CD4-positive, alpha-beta T cell treated with Interleukin-4 for 1 hour (primary cell): ENCODE measurements around the gene APBB3.

ENCODE experiments used
- DNase-seq, 2 donors: peaks; one replicate each; pipeline ENCODE4 v3.0.0-alpha.2; 2020 to 2022

Gene APBB3

GRCh38 chr5:140575309-140575708 lies 10.9 kb upstream of the APBB3 start:
- peak in 1 of 2 donors; percentile 54 for DNase-seq

GRCh38 chr5:140574165-140574564 lies 9.8 kb upstream of the APBB3 start:
- no peak for DNase-seq

GRCh38 chr5:140573683-140574082 lies 9.3 kb upstream of the APBB3 start:
- no peak for DNase-seq

GRCh38 chr5:140571105-140571504 lies 6.7 kb upstream of the APBB3 start:
- DNase-seq, result no peak

GRCh38 chr5:140570488-140570887 lies 6.1 kb upstream of the APBB3 start:
- no peak for DNase-seq

GRCh38 chr5:140570058-140570457 lies 5.7 kb upstream of the APBB3 start:
- no peak for DNase-seq

GRCh38 chr5:140569197-140569596 lies 4.8 kb upstream of the APBB3 start:
- DNase-seq, result peak in 1 of 2 donors; percentile 45

- DNase-seq, result no peak
These were observed 4.2 kb upstream of the APBB3 start for GRCh38 chr5:140568443-140569063.

- DNase-seq, result no peak
These were observed 3.5 kb upstream of the APBB3 start for GRCh38 chr5:140567871-140568270.

GRCh38 chr5:140567136-140567818 lies 2.9 kb upstream of the APBB3 start:
- no peak for DNase-seq

GRCh38 chr5:140566665-140567064 lies 2.3 kb upstream of the APBB3 start:
- DNase-seq, result no peak

GRCh38 chr5:140565780-140566095 lies 1.3 kb upstream of the APBB3 start:
- no peak for DNase-seq

- no peak for DNase-seq
These were observed 804 bp upstream of the APBB3 start for GRCh38 chr5:140565024-140565779.

- no peak for DNase-seq
These were observed 802 bp downstream of the APBB3 start for GRCh38 chr5:140563596-140563995.

GRCh38 chr5:140561753-140562523 lies 2.5 kb downstream of the APBB3 start:
- no peak for DNase-seq

GRCh38 chr5:140560227-140560626 lies 4.2 kb downstream of the APBB3 start:
- DNase-seq, result no peak

GRCh38 chr5:140558542-140558941 lies 5.9 kb downstream of the APBB3 start:
- no peak for DNase-seq

- DNase-seq, result no peak
These were observed 6.4 kb downstream of the APBB3 start for GRCh38 chr5:140557965-140558364.

GRCh38 chr5:140557136-140557805 lies 7.1 kb downstream of the APBB3 start, which contains the start of gene SRA1:
SRA1 (minus strand) TSS chr5:140557473; CDS start chr5:140557452, 21 bp downstream.
- peak; percentile 87 to 89 for DNase-seq

GRCh38 chr5:140556438-140556837 lies 8.0 kb downstream of the APBB3 start:
- no peak for DNase-seq

GRCh38 chr5:140555747-140556312 lies 8.6 kb downstream of the APBB3 start:
- DNase-seq, result no peak

- DNase-seq, result no peak
These were observed 9.9 kb downstream of the APBB3 start for GRCh38 chr5:140554454-140554853.
